Astrocyte (in vitro differentiated cells and primary cell): ENCODE data around the gene UGT1A8. TPM values are rescaled to one million over a fixed set of nuclear protein-coding genes. Genes with fewer than 3 reads are reported as not detected.

Experiments
- DNase-seq: peaks from one replicate; pipeline ENCODE4 v3.0.0-alpha.2; 2010; ENCODE audit warnings: low read depth
- FAIRE-seq: peaks from 2 replicates; lab custom pipeline; 2011; peaks lifted over from hg19 to GRCh38; lab: Jason Lieb, UNC
- H2AFZ ChIP-seq: 2 replicates; pipeline ENCODE4 v1.6.0; 2012; ENCODE audit warnings: low read depth, low read length, inconsistent platforms
- H3K27ac ChIP-seq: 2 replicates; pipeline ENCODE4 v1.5.1; 2011; ENCODE audit warnings: low read depth, low read length, inconsistent platforms
- H3K27me3 ChIP-seq: 2 replicates; pipeline ENCODE4 v1.6.0; 2011; ENCODE audit warnings: low read length, inconsistent platforms; ENCODE audit not compliant: insufficient read depth
- H3K36me3 ChIP-seq: 2 replicates; pipeline ENCODE4 v1.5.1; 2011; ENCODE audit warnings: low read length, inconsistent platforms; ENCODE audit not compliant: insufficient read depth
- H3K4me1 ChIP-seq: 2 replicates; pipeline ENCODE4 v1.5.1; 2011; ENCODE audit warnings: low read length, inconsistent platforms; ENCODE audit not compliant: insufficient read depth
- H3K4me2 ChIP-seq: 2 replicates; pipeline ENCODE4 v1.6.0; 2012; ENCODE audit warnings: low read length, inconsistent platforms
- H3K4me3 ChIP-seq: 2 replicates; pipeline ENCODE4 v1.5.1; 2011; ENCODE audit warnings: low read depth, mild to moderate bottlenecking, low read length, inconsistent platforms; ENCODE audit not compliant: insufficient read depth
- H3K79me2 ChIP-seq: 2 replicates; pipeline ENCODE4 v1.6.0; 2012; ENCODE audit warnings: mild to moderate bottlenecking, low read length, inconsistent platforms; ENCODE audit not compliant: insufficient read depth
- H3K9ac ChIP-seq: 2 replicates; pipeline ENCODE4 v1.6.0; 2012; ENCODE audit warnings: mild to moderate bottlenecking, low read length, inconsistent platforms
- H3K9me3 ChIP-seq: 2 replicates; pipeline ENCODE4 v1.5.1; 2012; ENCODE audit warnings: low read depth, mild to moderate bottlenecking, low read length, inconsistent platforms; ENCODE audit not compliant: insufficient read depth
- H4K20me1 ChIP-seq: 2 replicates; pipeline ENCODE4 v1.6.0; 2012; ENCODE audit warnings: low read length, inconsistent platforms; ENCODE audit not compliant: insufficient read depth
- H3K27ac Mint-ChIP-seq: one replicate; pipeline ENCODE4 v1.8.0; 2021; ENCODE audit warnings: mild to moderate bottlenecking, mixed read lengths; ENCODE audit not compliant: unreplicated experiment
- H3K27me3 Mint-ChIP-seq: one replicate; pipeline ENCODE4 v1.8.0; 2021; ENCODE audit warnings: low read depth, mixed read lengths; ENCODE audit not compliant: unreplicated experiment
- H3K36me3 Mint-ChIP-seq: one replicate; pipeline ENCODE4 v1.8.0; 2021; ENCODE audit warnings: low read depth, mixed read lengths; ENCODE audit not compliant: unreplicated experiment
- H3K4me1 Mint-ChIP-seq: one replicate; pipeline ENCODE4 v1.8.0; 2021; ENCODE audit warnings: low read depth, mixed read lengths; ENCODE audit not compliant: unreplicated experiment
- H3K4me3 Mint-ChIP-seq: one replicate; pipeline ENCODE4 v1.8.0; 2021; ENCODE audit warnings: mild to moderate bottlenecking, moderate library complexity, mixed read lengths; ENCODE audit not compliant: unreplicated experiment
- H3K9me3 Mint-ChIP-seq: one replicate; pipeline ENCODE4 v1.8.0; 2021; ENCODE audit warnings: mild to moderate bottlenecking, mixed read lengths; ENCODE audit not compliant: unreplicated experiment
- EZH2 ChIP-seq: IDR thresholded peaks from 2 replicates; pipeline ENCODE4 v1.6.1; 2012; ENCODE audit warnings: mild to moderate bottlenecking, low read length, inconsistent platforms; ENCODE audit not compliant: insufficient read depth
- total RNA-seq: library from RNA; stranded (reverse); gene quantifications from 2 replicates; pipeline ENCODE4 v1.2.1, GENCODE V29; 2021
- TF ChIP-seq, protein P1 (sequence below): IDR thresholded peaks from 2 replicates; pipeline ENCODE4 v1.5.1; 2011; ENCODE audit warnings: low read depth, mild to moderate bottlenecking, inconsistent platforms, low read length, moderate library complexity; ENCODE audit not compliant: insufficient read depth

The UGT1A8 gene
- total RNA-seq, 1 donor from 2014 or later: not detected

DNA sequence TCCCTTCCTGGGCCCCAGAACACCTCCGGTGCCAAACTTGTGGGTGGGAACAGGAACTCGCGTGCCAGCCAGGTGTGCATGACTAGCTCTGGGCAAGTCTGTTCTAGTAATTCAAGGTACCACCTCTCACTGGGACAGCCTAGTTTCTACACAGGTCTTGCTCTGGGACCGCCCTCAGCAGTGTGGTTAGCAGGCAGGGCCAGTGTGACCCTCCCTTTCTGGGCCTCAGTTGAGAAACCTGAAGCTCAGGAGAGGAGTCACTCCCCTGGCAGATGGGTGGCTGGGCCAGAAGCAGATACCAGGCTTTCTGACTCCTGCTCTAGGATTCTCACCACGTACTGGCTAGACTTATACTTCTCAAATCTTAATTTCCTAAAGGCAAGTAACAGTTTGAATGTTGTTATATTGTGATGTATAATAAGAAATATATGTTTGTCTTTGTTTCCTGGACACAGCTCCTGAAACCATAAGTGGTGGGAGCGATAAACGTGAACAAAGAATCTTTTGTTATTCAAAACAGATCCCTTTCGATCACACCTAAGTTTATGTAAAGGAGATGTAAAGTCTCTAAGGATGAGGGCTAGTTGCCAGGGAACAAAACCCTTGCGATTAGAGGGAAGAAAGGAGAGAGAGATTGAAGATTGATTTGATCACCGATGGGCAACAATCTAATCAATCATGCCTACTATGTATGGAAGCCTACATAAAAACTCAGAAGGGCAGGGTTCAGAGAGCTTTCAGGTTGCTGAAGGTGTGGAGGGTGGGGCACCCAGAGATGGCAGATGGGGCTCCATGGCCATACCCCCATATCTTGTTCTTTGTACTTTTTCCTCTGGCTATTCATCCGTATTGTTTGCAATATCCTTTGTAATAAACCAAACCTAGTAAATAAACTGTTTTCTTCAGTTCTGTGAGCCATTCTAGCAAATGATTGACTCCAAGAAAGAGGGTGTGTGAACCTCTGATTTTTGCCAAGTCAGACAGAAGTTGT, 74.3 kb downstream of the UGT1A8 start:
- no peak for FAIRE-seq
- Mint-ChIP-seq H3K9me3 (peaks cover 6% of the 10 kb centered on the region), H3K36me3 (no peaks in the 10 kb centered on the region), H3K27me3 (peaks cover 5% of the 10 kb centered on the region), H3K4me1 (no peaks in the 10 kb centered on the region), H3K4me3 (no peak overlapping the region), H3K27ac (no peak overlapping the region)
- no peak overlapping the region for H3K4me2 ChIP-seq
- H2AFZ ChIP-seq: no peak overlapping the region
- no peaks in the 10 kb centered on the region for H3K9me3 ChIP-seq
- H3K79me2 ChIP-seq: no peaks in the 10 kb centered on the region
- DNase-seq: no peak
- H4K20me1 ChIP-seq: no peaks in the 10 kb centered on the region
- no peaks in the 10 kb centered on the region for H3K36me3 ChIP-seq
- H3K4me3 ChIP-seq: no peak overlapping the region
- H3K27ac ChIP-seq: no peak overlapping the region
- peaks cover 2% of the 10 kb centered on the region for H3K27me3 ChIP-seq
- no peaks in the 10 kb centered on the region for H3K4me1 ChIP-seq
- H3K9ac ChIP-seq: no peak overlapping the region
- no peak for TF ChIP-seq EZH2
- TF ChIP-seq, protein P1, sequence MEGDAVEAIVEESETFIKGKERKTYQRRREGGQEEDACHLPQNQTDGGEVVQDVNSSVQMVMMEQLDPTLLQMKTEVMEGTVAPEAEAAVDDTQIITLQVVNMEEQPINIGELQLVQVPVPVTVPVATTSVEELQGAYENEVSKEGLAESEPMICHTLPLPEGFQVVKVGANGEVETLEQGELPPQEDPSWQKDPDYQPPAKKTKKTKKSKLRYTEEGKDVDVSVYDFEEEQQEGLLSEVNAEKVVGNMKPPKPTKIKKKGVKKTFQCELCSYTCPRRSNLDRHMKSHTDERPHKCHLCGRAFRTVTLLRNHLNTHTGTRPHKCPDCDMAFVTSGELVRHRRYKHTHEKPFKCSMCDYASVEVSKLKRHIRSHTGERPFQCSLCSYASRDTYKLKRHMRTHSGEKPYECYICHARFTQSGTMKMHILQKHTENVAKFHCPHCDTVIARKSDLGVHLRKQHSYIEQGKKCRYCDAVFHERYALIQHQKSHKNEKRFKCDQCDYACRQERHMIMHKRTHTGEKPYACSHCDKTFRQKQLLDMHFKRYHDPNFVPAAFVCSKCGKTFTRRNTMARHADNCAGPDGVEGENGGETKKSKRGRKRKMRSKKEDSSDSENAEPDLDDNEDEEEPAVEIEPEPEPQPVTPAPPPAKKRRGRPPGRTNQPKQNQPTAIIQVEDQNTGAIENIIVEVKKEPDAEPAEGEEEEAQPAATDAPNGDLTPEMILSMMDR: no peak

DNA sequence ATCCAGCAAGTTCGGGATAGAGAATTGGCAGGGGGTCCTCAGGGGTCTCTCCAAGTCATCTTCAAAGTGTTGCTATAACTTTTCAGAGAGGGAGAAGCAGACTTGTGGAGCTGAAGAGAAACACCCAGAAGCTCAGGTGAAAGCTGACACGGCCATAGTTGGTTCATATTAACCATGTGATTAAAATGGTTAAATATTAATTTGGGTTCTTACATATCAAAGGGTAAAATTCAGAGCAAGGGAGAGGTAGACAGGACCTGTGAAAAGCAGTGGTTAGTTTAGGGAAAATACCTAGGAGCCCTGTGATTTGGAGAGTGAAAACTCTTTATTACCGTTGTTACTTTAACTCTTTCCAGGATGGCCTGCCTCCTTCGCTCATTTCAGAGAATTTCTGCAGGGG, 75.2 kb downstream of the UGT1A8 start, which contains the start of gene UGT1A6:
Gene UGT1A6 (plus strand): TSS at position 243 of the 400 bp plus-strand sequence. CDS start 115 bp downstream, at position 358.
- no peak within 1 kb of the TSS for H2AFZ ChIP-seq
- Mint-ChIP-seq H3K4me3 (no peak within 1 kb of the TSS), H3K9me3 (peaks cover 8% of the 10 kb centered on the region), H3K27ac (no peak within 1 kb of the TSS), H3K4me1 (no peaks in the 10 kb centered on the region), H3K36me3 (no peaks in the 10 kb centered on the region), H3K27me3 (peaks cover 5% of the 10 kb centered on the region)
- H3K79me2 ChIP-seq: no peaks in the 10 kb centered on the region
- no peaks in the 10 kb centered on the region for H3K4me1 ChIP-seq
- DNase-seq (no peak), FAIRE-seq (no peak)
- no peaks in the 10 kb centered on the region for H3K36me3 ChIP-seq
- no peak within 1 kb of the TSS for H3K9ac ChIP-seq
- H3K4me2 ChIP-seq: no peak within 1 kb of the TSS
- H3K27ac ChIP-seq: no peak within 1 kb of the TSS
- TF ChIP-seq, protein P1: no peak
- no peak for TF ChIP-seq EZH2
- no peaks in the 10 kb centered on the region for H4K20me1 ChIP-seq
- peaks cover 2% of the 10 kb centered on the region for H3K27me3 ChIP-seq
- no peak within 1 kb of the TSS for H3K4me3 ChIP-seq
- H3K9me3 ChIP-seq: no peaks in the 10 kb centered on the region
